OCI-LY7 (cell line): Measurements from ENCODE around the gene AATF. TPM values are rescaled to one million over a fixed set of nuclear protein-coding genes. Genes with fewer than 3 reads are reported as not detected.

Experiments used
- BruUV-seq: library from RNA; stranded (reverse); fragments of 400-500 nt; replicated peaks from 2 replicates; lab custom pipeline; 2021; lab: Mats Ljungman, UMichigan
- CTCF ChIA-PET: fragments of 300-600 bp; sonication (Branson Sonifier 250); formaldehyde crosslinking; loops from one replicate; lab custom pipeline; 2022; ENCODE audit warnings: antibody characterized with exemption; ENCODE audit not compliant: unreplicated experiment; lab: Charles Lee
- POLR2A ChIA-PET: fragments of 300-600 bp; sonication (Branson Sonifier 250); formaldehyde crosslinking; loops from one replicate; lab custom pipeline; 2022; ENCODE audit warnings: antibody characterized with exemption; lab: Charles Lee
- DNase-seq: peaks from one replicate; pipeline ENCODE4 v3.0.0-alpha.2; 2015; ENCODE audit warnings: low spot score
- H2AFZ ChIP-seq: fragments of 200-600 bp; sonication (generic), shearing (Covaris generic); 2 replicates; pipeline ENCODE4 v1.6.1; 2014; ENCODE audit warnings: mild to moderate bottlenecking, antibody characterized with exemption, low read length, moderate library complexity
- H3K27ac ChIP-seq: fragments of 200-600 bp; sonication (generic); 2 replicates; pipeline ENCODE4 v1.5.1; 2014; ENCODE audit warnings: mixed run types, low read depth, mild to moderate bottlenecking, moderate library complexity, low read length, inconsistent platforms; ENCODE audit not compliant: poor library complexity, severe bottlenecking
- H3K36me3 ChIP-seq: fragments of 200-600 bp; sonication (generic); 2 replicates; pipeline ENCODE4 v1.6.1; 2014; ENCODE audit warnings: mild to moderate bottlenecking, antibody characterized with exemption, low read length, moderate library complexity, mixed read lengths; ENCODE audit not compliant: insufficient read depth
- H3K4me1 ChIP-seq: fragments of 200-600 bp; sonication (generic); 2 replicates; pipeline ENCODE4 v1.5.1; 2014; ENCODE audit warnings: mild to moderate bottlenecking, low read length; ENCODE audit not compliant: insufficient read depth, poor library complexity, severe bottlenecking
- H3K4me2 ChIP-seq: fragments of 200-600 bp; sonication (generic); 2 replicates; pipeline ENCODE4 v1.6.1; 2014; ENCODE audit warnings: mild to moderate bottlenecking, low read length
- H3K4me3 ChIP-seq: fragments of 200-600 bp; sonication (generic); 2 replicates; pipeline ENCODE4 v1.5.1; 2014; ENCODE audit warnings: mild to moderate bottlenecking, low read depth, low read length; ENCODE audit not compliant: poor library complexity, severe bottlenecking
- H3K79me2 ChIP-seq: fragments of 200-600 bp; sonication (generic); 2 replicates; pipeline ENCODE4 v1.6.1; 2016; ENCODE audit warnings: low read depth, mild to moderate bottlenecking, low read length, moderate library complexity, mixed read lengths; ENCODE audit not compliant: insufficient read depth
- H3K9me2 ChIP-seq: fragments of 200-600 bp; sonication (generic); 2 replicates; pipeline ENCODE4 v1.6.1; 2016; ENCODE audit warnings: mild to moderate bottlenecking, low read length, mixed read lengths; ENCODE audit not compliant: insufficient read depth
- H3K9me3 ChIP-seq: fragments of 200-600 bp; sonication (generic); 2 replicates; pipeline ENCODE4 v1.6.1; 2014; ENCODE audit warnings: mild to moderate bottlenecking, mixed run types, low read length, mixed read lengths
- H4K20me1 ChIP-seq: fragments of 200-600 bp; sonication (generic); 2 replicates; pipeline ENCODE4 v1.6.1; 2014; ENCODE audit warnings: mild to moderate bottlenecking, antibody characterized with exemption, low read length, moderate library complexity, mixed read lengths; ENCODE audit not compliant: insufficient read depth
- CTCF ChIP-seq: fragments of 200-600 bp; sonication (generic); conservative IDR thresholded peaks from 2 replicates; pipeline ENCODE4 v1.5.1; 2014; ENCODE audit warnings: mild to moderate bottlenecking, antibody characterized with exemption, low read length, moderate library complexity, mixed read lengths
- EZH2phosphoT487 ChIP-seq: fragments of 200-600 bp; sonication (generic); IDR thresholded peaks from 2 replicates; pipeline ENCODE4 v1.6.1; 2018; ENCODE audit warnings: low read depth, borderline replicate concordance, mild to moderate bottlenecking, mixed run types, antibody characterized with exemption, low read length, moderate library complexity, mixed read lengths
- intact Hi-C: fragments of 100-400 bp; cut with micrococcal nuclease; formaldehyde crosslinking; loops from one replicate; pipeline ENCODE4 v1.10.0; 2022; ENCODE audit not compliant: unreplicated experiment
- total RNA-seq, 2 experiments: library from RNA; depleted of rRNA in 1 of 2; stranded (reverse); fragments of >200 nt in 1 of 2; shearing (Covaris generic) in 1 of 2; gene quantifications; 2 replicates each; pipeline ENCODE4 v1.2.3, GENCODE V29; 2014 to 2022

AATF gene
- total RNA-seq, 2 experiments from 2014 or later = 83.5 to 94.3 TPM

GRCh38 chr17:37026531-37026869 is 77.7 kb downstream of the AATF start:
- Histone ChIP-seq H3K9me2 (no peaks in the 10 kb centered on the region), H3K4me3 (no peak overlapping the region), H3K79me2 (no peaks in the 10 kb centered on the region), H3K27ac (no peak overlapping the region), H4K20me1 (no peaks in the 10 kb centered on the region), H2AFZ (no peak overlapping the region), H3K36me3 (peaks cover 73% of the 10 kb centered on the region), H3K9me3 (no peaks in the 10 kb centered on the region), H3K4me1 (no peaks in the 10 kb centered on the region), H3K4me2 (no peak overlapping the region)
- intact Hi-C loops = no loop called here
- DNase-seq = no peak
- ChIA-PET CTCF (no interaction called here), POLR2A (no interaction called here)
- TF ChIP-seq EZH2phosphoT487 = no peak
- TF ChIP-seq CTCF = no peak
- BruUV-seq = no TSS peak

- DNase-seq = no peak
- Histone ChIP-seq H4K20me1 (no peaks in the 10 kb centered on the region), H3K9me3 (no peaks in the 10 kb centered on the region), H2AFZ (no peak overlapping the region), H3K4me3 (no peak overlapping the region), H3K36me3 (peaks cover 72% of the 10 kb centered on the region), H3K9me2 (no peaks in the 10 kb centered on the region), H3K27ac (no peak overlapping the region), H3K4me2 (no peak overlapping the region), H3K79me2 (no peaks in the 10 kb centered on the region), H3K4me1 (no peaks in the 10 kb centered on the region)
- CTCF ChIA-PET = no interaction called here
- BruUV-seq = no TSS peak
- intact Hi-C loops = no loop called here
- TF ChIP-seq CTCF = no peak
- no peak for TF ChIP-seq EZH2phosphoT487
- POLR2A ChIA-PET = interaction anchor here (0.5 to 0.9 kb wide), 2 partner anchors 15 kb away, joined by 3 to 4 read pairs; no protein-coding TSS in a partner anchor
Observed at GRCh38 chr17:37028040-37028439, 79.3 kb downstream of the AATF start.

- DNase-seq = no peak
- H3K27ac ChIP-seq = no peak overlapping the region
- TF ChIP-seq EZH2phosphoT487 (no peak), CTCF (no peak)
- H2AFZ ChIP-seq = no peak overlapping the region
- H3K9me2 ChIP-seq = no peaks in the 10 kb centered on the region
- peaks cover 67% of the 10 kb centered on the region for H3K36me3 ChIP-seq
- POLR2A ChIA-PET = interaction anchor here (0.6 kb wide), 2 partner anchors 9 to 179 kb away, joined by 4 read pairs; no protein-coding TSS in a partner anchor
- no peak overlapping the region for H3K4me2 ChIP-seq
- no TSS peak for BruUV-seq
- H3K79me2 ChIP-seq = no peaks in the 10 kb centered on the region
- no peaks in the 10 kb centered on the region for H3K9me3 ChIP-seq
- no peaks in the 10 kb centered on the region for H3K4me1 ChIP-seq
- no peaks in the 10 kb centered on the region for H4K20me1 ChIP-seq
- intact Hi-C loops = no loop called here
- no peak overlapping the region for H3K4me3 ChIP-seq
- CTCF ChIA-PET = no interaction called here
Observed at GRCh38 chr17:37031493-37032083, 82.8 kb downstream of the AATF start.
